ENCODE measurements around the gene TMEM250. TPM values are rescaled to one million over a fixed set of nuclear protein-coding genes. Genes with fewer than 3 reads are reported as not detected.

TMEM250 gene
- total and polyA plus RNA-seq, 3 donors from 2014 or later = 29.4 to 73.0 (median 57.8) TPM

DNA sequence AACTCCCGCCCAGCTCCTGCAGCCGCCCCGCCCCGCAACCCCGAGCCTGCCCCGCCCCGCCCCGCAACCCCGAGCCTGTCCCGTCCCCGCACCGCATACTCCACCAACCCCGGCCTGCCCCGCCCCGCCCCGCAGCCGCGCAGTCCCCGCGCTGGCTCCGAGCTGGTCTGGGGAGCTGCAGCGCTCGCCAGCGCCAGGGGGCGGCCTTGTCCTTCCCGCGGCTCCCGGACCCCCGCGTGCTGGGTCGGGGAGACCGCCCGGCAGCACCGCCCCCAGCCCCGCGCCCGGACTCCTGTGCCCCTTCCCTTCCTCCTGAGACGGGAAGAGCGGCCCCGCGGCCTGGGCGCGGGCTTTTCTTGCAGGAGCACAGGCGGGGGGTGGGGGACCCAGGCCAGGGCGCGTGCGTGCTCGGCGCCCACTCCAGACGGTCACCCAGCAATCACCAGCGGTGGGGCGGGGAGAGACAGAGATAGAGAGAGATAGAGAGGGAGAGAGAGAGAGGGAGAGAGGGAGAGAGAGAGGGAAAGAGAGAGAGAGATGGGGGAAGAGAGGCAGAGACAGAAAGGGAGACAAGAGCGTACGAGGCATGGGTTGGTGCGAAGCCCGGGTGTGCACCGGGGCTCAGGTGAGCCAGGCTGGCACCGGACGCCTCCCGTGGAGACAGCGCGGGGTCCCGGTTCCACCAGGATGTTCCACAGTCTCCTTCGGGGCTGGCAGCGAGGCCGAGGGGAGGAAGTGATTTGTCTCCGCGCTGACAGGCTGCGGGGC lies 14.7 kb upstream of the TMEM250 start:
- no peak for TF ChIP-seq POLR2A (IDR thresholded peaks at IDR 0.05)
- TF ChIP-seq, protein P1, sequence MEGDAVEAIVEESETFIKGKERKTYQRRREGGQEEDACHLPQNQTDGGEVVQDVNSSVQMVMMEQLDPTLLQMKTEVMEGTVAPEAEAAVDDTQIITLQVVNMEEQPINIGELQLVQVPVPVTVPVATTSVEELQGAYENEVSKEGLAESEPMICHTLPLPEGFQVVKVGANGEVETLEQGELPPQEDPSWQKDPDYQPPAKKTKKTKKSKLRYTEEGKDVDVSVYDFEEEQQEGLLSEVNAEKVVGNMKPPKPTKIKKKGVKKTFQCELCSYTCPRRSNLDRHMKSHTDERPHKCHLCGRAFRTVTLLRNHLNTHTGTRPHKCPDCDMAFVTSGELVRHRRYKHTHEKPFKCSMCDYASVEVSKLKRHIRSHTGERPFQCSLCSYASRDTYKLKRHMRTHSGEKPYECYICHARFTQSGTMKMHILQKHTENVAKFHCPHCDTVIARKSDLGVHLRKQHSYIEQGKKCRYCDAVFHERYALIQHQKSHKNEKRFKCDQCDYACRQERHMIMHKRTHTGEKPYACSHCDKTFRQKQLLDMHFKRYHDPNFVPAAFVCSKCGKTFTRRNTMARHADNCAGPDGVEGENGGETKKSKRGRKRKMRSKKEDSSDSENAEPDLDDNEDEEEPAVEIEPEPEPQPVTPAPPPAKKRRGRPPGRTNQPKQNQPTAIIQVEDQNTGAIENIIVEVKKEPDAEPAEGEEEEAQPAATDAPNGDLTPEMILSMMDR (IDR thresholded peaks at IDR 0.05) = peak in 1 of 3 experiments; percentile 30
- Histone ChIP-seq H3K27me3 (no peaks in the 10 kb centered on the region), H3K9me3 (no peaks in the 10 kb centered on the region)

DNA sequence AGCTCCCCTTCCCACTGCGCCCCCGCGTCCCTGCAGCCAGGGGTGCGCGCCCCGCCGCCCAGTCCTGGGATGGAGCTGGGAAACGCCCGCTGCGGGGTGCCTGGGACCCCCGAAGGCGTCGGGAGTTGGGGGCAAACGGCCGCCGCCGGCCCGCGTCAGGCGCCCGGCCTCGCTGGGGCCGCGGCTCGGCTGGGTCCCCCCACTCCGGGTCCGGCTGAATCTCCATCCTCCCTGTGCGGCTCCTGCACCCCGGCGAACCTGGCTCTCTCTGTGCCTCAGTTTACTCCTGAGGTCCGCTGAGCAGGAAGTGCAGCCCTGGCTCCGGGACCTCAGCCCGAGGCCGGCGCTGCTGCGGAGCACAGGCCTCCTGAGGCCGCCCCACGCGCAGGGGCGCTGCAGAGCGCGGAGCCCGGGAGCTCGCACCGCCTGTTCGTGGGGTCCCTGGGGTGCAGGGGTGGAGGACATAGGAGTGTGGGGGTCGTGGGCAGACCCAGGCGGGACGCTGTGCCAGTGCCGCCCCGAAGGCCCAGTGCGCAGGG lies 13.9 kb upstream of the TMEM250 start:
- Histone ChIP-seq H3K4me1 (peaks cover 7% of the 10 kb centered on the region), H3K4me3 (peak overlapping the region; percentile 24 to 38), H3K9me3 (no peaks in the 10 kb centered on the region), H3K36me3 (ENCODE audit: low read depth, missing control alignments) (no peaks in the 10 kb centered on the region), H3K27me3 (no peaks in the 10 kb centered on the region), H3K27ac (no peak overlapping the region)
- intact Hi-C loops (cut with DNase I; ENCODE audit: low total_unique reads) = no loop called here
- TF ChIP-seq, protein P1 (IDR thresholded peaks at IDR 0.05) = no peak
- TF ChIP-seq POLR2A (IDR thresholded peaks at IDR 0.05) = no peak
- WGBS, 2 donors = 3% methylated on average over 40 of the region's 52 CpGs; no CpG with 5 or more reads in 1 of the 2 donors
- no peak for DNase-seq

More for the DNA sequence above, 14.7 kb upstream of the TMEM250 start:
- intact Hi-C loops (cut with DNase I; ENCODE audit: low total_unique reads) = no loop called here
- Histone ChIP-seq H3K27ac (no peak overlapping the region), H3K36me3 (ENCODE audit: low read depth, missing control alignments) (no peaks in the 10 kb centered on the region), H3K4me3 (peak overlapping the region; percentile 31 to 51), H3K4me1 (peaks cover 7% of the 10 kb centered on the region)
- DNase-seq = no peak
- WGBS, 2 donors = 3 to 4% methylated on average over 26 to 52 of the region's 69 CpGs

GRCh38 chr9:136131629-136132511 lies 13.2 kb upstream of the TMEM250 start:
- intact Hi-C loops (cut with DNase I; ENCODE audit: low total_unique reads) = no loop called here
- Histone ChIP-seq H3K27ac (no peak overlapping the region), H3K27me3 (no peaks in the 10 kb centered on the region), H3K4me3 (peak overlapping the region in 1 of 2 donors; percentile 38), H3K36me3 (ENCODE audit: low read depth, missing control alignments) (no peaks in the 10 kb centered on the region), H3K4me1 (peaks cover 7% of the 10 kb centered on the region), H3K9me3 (no peaks in the 10 kb centered on the region)
- WGBS, 2 donors = 53 to 58% methylated on average over 14 to 31 of the region's 31 CpGs
- DNase-seq = no peak
- TF ChIP-seq, protein P1 (IDR thresholded peaks at IDR 0.05) = no peak
- TF ChIP-seq POLR2A (IDR thresholded peaks at IDR 0.05) = no peak

DNA sequence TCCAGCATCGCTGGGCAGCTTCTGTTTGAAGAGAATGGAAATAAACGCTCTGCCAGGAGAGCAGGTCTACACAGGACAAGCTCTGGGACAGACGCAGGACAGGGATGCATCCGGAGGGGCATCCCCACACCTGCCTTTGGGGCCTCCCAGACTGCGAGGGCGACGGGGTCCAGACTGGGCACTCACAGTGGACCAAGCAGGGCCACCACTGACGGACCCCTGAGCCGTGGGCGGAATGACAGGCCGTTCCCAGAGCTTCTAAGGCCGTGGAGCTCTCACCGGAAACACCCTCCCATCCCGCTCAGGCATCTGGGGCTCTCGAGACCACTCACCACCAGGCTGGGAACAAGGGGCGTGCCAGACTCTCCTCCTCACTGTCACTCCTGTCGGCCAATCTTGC lies 10.5 kb upstream of the TMEM250 start:
- Histone ChIP-seq H3K27ac (no peak overlapping the region), H3K27me3 (no peaks in the 10 kb centered on the region), H3K9me3 (no peaks in the 10 kb centered on the region), H3K4me1 (peaks cover 7% of the 10 kb centered on the region), H3K4me3 (no peak overlapping the region), H3K36me3 (ENCODE audit: low read depth, missing control alignments) (no peaks in the 10 kb centered on the region)
- TF ChIP-seq POLR2A (IDR thresholded peaks at IDR 0.05) = no peak
- TF ChIP-seq, protein P1 (IDR thresholded peaks at IDR 0.05) = no peak
- intact Hi-C loops (cut with DNase I; ENCODE audit: low total_unique reads) = no loop called here
- WGBS, 2 donors = 59 to 66% methylated on average over 17 of the region's 17 CpGs
- DNase-seq = no peak

Measured in testis (tissue), 3 donors.